Ureter (tissue), 1 donor: ENCODE results near the gene LHPP. TPM values are rescaled to one million over a fixed set of nuclear protein-coding genes. Genes with fewer than 3 reads are reported as not detected.

Experiments
- DNase-seq: peaks from one replicate; pipeline ENCODE4 v3.0.0-alpha.2; 2020; ENCODE audit warnings: low spot score
- total RNA-seq: library from RNA; stranded (reverse); gene quantifications from one replicate; pipeline ENCODE4 v1.2.4, GENCODE V29; 2023
- donor health status: DM: yes; HTN: yes; CAD: no.

The LHPP gene
- total RNA-seq, 1 donor from 2014 or later, result 37.9 TPM

DNA sequence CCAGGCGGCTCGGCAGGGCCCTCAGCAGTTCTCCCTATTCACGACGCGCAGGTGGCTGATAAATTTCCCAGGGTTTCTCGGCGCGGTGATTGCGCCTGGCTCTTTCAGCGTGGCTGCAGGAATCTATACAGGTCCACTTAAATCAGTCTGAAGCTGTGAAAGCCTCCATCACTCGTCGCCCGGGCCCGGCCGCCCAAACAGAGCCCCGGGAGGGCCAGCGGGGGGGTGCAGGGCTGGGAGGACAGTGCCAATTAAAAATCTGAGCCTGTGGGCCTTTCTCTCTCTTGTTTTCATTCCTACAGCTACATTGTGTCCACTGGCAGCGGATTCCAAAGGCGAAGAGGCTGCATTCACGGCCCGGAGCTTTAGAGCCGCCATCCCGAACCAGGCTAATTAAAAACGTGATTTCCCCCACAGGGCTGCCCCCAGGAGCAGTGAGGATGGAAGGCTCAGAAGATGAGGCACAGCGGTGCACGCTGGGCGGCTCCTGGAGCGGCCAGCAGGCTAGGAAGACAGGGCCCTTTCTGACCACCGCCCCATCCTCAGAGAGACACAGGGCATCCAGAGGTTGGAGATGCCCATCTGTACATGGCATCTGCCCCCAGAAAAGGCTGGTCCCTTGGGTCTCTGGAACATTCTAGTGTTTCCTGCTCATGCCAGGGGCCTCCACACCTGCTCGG lies 181.8 kb downstream of the LHPP start:
- DNase-seq, result no peak

GRCh38 chr10:124644236-124644635 lies 182.6 kb downstream of the LHPP start:
- no peak for DNase-seq

DNA sequence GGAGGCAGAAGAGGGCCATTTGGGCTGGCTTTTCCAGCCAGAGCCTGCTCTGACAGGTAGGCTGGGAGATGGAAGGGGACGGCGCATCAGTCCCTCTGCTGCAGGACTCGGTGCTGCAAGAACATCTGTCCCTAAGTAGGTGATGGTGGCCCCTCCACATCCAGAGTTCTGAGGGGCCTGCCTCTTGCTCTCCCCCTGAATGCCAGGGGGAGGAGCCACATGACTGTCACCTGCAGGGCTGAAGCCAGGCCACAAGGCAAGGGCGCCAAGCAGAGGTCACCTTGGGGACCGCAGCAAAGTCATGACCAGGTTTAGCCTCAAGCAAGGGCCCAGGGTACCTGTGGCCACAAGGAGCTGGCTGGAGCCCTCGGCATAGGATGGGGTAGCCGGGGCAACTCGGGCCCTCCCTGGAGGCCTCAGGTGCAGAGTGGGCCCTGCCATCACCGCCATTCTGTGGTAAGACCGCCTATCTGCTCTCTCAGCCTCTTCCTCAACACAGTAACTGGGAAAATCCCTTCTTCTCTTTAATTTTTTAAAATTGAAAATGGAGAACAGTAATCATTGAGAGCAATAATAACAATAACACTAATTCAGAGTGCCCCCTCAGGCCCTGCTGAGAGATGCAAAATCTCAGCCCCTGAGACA lies 183.3 kb downstream of the LHPP start:
- DNase-seq, result no peak

DNA sequence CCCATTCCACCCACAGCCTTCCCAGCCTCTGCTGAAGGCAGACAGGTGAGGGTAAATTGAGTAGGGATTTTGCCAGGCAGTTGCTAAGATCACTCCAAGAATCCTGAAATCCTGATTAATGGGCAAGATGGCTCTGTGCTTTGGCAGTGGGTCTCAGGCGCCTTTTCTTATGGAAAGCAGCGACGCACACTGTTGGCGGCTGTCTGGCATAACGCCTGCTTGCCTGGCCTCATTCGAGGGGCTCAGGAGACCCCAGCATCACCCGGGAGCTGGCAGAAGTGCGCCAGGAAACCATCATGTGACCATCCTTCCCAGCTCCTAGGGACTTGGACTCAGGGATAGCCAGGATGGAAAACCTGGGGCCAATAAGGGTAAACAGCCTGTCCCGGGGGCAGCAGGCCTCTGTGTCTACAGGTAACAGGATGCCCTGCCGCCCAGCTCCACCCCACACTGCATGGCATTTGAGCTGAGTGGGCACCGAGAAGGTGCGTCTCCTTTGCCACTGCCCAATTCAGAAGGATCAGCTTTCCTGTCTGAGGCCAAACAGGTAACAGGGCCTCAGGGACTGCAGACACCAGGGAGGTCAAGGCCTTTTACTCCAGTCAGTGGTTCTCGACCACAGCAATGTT lies 184.0 kb downstream of the LHPP start:
- DNase-seq, result no peak

- DNase-seq, result peak; percentile 79
Measured at GRCh38 chr10:124646483-124647352, 185.1 kb downstream of the LHPP start.

- DNase-seq, result peak; percentile 81
Measured at GRCh38 chr10:124647421-124648130, 186.0 kb downstream of the LHPP start.

GRCh38 chr10:124648131-124648475 lies 186.5 kb downstream of the LHPP start:
- no peak for DNase-seq

GRCh38 chr10:124648738-124649137 lies 187.1 kb downstream of the LHPP start:
- DNase-seq, result peak; percentile 65

DNA sequence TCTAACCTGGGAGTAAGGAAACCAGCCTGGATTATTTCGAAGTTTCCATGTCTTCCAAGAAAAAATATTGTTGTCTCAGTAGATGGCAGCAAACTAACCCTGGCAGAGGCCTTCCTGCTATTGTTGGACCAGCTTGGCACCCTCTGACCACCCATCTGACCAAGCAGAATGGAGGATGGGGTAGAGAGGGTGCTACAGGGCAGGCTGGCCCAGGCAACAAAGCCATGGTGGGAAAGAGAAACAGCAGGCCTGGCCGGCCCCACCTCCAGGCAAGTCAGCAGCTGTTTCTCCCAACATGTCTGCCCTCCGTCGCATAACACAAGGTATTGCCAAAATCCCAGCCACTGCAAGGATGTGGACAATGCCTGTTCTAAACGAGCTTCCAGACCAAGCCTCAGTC lies 187.6 kb downstream of the LHPP start:
- DNase-seq, result peak; percentile 65

DNA sequence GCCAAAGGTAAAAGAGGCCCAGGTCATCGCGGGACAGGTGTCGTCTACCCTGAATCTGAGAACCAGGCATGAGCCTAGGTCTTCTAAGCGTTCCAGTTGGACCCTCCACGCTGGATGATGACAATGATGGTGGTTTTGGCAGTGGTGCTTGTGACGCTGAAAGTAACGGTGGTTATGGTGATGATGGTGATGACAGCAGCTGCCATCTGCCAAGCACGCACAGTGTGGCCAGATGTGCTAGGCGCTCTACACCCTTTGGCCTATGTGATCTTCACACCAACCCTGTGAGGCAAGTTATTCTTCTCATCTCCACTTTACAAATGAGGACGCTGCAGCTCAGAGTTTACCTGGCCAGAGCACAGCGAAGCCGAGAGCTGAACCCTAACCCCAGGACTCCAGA lies 188.6 kb downstream of the LHPP start:
- DNase-seq, result no peak

- DNase-seq, result no peak
Measured at GRCh38 chr10:124650820-124651401, 189.3 kb downstream of the LHPP start.

- DNase-seq, result no peak
Measured at GRCh38 chr10:124651402-124651891, 189.8 kb downstream of the LHPP start.

DNA sequence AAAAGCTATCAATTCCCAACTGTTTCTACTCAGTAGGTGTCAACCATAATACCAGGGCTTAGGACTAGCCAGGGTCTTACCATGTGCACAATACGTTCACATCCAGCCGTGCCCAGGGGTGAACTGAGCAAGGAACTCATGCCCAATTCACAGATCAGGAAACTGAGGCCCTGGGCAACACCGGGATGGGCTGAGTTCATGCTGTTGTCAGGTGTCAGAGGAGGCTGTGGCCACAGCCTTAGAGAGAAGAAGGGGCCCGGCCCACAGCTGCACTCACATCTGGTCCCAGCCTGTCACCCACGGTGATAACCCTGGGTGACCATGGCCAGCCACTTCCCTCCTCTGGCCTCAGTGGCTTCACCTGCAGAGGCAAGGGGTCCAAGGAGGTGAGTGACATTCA lies 190.6 kb downstream of the LHPP start:
- no peak for DNase-seq

GRCh38 chr10:124652701-124653100 lies 191.1 kb downstream of the LHPP start:
- no peak for DNase-seq

DNA sequence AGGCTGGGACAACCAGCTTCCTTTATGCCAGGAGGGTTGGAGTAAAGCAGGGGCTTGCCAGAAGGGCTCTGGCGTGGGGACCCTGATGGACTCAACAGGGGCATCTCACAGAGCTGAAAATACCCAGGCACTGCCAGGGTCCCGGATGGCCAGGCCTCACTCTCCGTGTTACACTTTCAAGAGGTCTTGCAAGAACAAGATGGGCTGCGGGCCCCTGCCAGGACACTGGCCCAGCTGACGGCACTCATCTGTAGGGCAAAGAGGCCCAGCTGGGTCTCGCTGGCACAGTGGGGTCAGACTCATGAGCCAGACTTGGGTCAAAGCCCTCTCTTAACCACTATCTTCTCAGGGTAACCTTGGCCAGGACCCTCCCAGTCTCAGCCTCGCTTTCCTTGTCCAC lies 191.7 kb downstream of the LHPP start:
- DNase-seq, result no peak

DNA sequence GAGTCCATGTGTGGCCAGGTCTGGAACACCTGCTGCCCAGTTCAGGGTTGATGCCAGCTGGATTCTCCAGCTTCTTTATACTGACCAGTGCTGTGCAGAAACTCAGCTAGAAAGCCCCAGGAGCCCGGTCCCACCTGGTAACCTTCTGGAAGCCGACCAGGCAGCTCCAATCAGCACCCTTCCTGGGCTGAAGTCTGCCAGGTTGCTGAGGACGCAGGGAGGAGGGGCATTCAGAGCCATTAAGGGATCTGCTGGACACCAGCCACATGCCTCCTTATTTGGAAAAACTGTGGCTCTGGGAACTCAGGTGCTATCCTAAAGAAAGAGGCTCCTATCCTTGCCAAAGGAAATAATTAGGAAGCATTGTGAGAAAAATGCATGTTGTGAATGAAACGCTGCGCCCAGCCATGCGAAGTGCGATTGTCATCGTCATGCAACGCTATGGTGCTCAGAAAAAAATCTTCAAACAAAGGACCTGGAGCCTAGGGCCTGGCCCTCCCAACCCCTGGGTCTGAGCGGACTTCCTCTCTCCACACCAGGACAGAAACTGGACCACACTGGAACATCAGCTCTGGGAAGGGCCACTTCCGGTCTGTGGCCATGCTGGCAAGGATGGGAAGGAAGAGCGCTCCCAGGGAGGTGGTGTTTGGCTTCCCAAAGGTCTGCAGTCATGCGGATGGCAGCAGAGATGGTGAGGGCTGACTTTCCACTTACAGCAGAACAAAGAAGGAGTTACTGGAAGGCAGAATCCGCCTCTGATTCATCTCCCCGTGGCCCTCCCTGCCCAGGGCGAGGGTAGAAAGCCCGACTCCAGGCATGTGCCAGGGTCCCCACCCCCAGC lies 192.4 kb downstream of the LHPP start:
- no peak for DNase-seq

GRCh38 chr10:124654686-124655085 lies 193.1 kb downstream of the LHPP start:
- DNase-seq, result no peak

DNA sequence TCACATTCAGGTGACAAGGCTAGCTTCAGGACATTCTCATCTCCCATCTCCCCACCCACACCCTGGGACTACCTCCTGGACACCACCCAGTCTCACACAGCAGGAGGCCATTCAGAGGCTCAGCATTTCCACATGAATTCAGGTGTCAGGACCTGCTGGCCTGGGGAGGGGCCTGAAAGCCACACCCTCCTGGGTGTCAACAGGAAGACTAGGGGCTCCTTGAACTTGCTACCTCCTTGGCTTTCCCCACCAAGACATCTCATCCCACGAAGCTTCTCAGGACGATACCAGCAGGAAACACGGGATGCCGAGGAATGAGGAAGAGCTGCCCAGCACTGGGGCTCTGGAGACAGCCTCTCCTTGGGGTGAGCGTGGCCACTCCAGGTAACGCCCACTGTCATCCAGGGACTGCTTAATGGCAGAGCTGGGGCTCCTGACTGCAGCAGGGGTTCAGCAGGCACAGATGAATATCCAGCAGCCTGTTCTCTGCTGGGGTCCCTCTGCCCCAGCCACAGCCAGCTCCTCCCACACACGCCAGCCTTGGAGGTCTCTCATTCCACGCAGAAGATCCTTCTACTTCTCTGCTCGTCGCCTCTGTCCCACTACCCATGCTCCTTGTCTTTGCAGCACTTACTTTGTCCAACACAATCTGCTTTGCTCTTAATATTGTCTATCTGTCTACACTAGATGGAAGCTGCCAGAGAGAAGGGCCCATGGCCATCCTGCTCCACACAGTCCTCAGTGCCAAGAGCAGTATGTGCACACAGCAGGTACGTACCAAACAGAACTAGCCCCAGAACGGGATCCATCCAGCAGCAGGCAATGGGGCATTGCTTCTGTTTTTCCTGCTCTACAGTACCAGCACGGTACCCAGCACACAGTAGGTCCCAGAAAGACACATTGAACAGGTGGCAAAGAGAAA lies 193.8 kb downstream of the LHPP start:
- DNase-seq, result no peak

GRCh38 chr10:124656113-124656490 lies 194.5 kb downstream of the LHPP start:
- DNase-seq, result no peak
